ENCODE results near the gene TGM3. TPM values are rescaled to one million over a fixed set of nuclear protein-coding genes. Genes with fewer than 3 reads are reported as not detected.

Gene TGM3
- total RNA-seq, 2 donors from 2014 or later, result not detected

DNA sequence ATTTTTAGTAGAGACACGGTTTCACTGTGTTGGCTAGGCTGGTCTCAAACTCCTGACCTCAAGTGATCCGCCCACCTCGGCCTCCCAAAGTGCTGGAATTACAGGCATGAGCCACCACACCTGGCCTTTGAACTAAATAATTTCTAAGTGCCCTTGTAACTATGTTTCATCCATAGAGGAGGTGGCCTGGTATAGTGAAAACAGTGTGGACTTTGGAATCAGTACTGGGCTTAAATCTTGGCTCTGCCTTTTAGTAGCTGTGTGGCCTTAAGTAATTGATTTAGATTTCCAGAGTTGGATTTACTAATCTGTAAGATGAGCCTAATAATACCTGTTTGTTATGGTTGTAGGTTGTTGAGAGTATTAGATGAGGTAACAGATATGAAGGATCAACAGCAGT, 14.2 kb upstream of the TGM3 start:
- Histone ChIP-seq H3K4me1 (no peaks in the 10 kb centered on the region), H3K9me3 (no peaks in the 10 kb centered on the region), H3K27ac (no peak overlapping the region), H3K4me3 (no peak overlapping the region), H3K27me3 (no peaks in the 10 kb centered on the region), H3K36me3 (no peaks in the 10 kb centered on the region)
- DNase-seq (ENCODE audit: low spot score), result no peak
- TF ChIP-seq, protein P1, sequence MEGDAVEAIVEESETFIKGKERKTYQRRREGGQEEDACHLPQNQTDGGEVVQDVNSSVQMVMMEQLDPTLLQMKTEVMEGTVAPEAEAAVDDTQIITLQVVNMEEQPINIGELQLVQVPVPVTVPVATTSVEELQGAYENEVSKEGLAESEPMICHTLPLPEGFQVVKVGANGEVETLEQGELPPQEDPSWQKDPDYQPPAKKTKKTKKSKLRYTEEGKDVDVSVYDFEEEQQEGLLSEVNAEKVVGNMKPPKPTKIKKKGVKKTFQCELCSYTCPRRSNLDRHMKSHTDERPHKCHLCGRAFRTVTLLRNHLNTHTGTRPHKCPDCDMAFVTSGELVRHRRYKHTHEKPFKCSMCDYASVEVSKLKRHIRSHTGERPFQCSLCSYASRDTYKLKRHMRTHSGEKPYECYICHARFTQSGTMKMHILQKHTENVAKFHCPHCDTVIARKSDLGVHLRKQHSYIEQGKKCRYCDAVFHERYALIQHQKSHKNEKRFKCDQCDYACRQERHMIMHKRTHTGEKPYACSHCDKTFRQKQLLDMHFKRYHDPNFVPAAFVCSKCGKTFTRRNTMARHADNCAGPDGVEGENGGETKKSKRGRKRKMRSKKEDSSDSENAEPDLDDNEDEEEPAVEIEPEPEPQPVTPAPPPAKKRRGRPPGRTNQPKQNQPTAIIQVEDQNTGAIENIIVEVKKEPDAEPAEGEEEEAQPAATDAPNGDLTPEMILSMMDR (IDR thresholded peaks at IDR 0.05), result no peak

DNA sequence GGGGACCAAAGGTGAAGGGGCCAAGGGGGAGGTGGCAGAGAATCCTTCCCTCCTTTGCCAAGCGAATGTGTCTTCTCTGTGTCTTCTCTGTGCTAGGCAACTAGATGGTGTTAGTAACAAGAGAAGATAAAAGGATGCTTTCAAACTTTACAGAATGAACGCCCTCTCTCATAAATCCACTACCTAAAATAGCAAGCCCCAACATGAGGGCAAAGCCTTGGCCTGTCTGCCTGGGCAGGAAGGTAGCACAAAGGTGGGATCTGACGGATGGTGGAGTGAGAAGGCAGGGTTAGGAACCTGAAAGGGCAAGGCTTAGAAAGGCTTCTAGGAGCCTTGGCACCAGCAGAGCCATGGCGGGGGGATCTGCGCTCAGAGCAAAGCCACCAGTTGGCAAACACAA, 13.6 kb upstream of the TGM3 start:
- DNase-seq (ENCODE audit: low spot score), result no peak
- H3K9me3 ChIP-seq, result no peaks in the 10 kb centered on the region
- no peaks in the 10 kb centered on the region for H3K27me3 ChIP-seq
- TF ChIP-seq, protein P1 (IDR thresholded peaks at IDR 0.05), result no peak
- no peaks in the 10 kb centered on the region for H3K4me1 ChIP-seq
- H3K27ac ChIP-seq, result no peak overlapping the region
- no peaks in the 10 kb centered on the region for H3K36me3 ChIP-seq
- H3K4me3 ChIP-seq, result no peak overlapping the region

DNA sequence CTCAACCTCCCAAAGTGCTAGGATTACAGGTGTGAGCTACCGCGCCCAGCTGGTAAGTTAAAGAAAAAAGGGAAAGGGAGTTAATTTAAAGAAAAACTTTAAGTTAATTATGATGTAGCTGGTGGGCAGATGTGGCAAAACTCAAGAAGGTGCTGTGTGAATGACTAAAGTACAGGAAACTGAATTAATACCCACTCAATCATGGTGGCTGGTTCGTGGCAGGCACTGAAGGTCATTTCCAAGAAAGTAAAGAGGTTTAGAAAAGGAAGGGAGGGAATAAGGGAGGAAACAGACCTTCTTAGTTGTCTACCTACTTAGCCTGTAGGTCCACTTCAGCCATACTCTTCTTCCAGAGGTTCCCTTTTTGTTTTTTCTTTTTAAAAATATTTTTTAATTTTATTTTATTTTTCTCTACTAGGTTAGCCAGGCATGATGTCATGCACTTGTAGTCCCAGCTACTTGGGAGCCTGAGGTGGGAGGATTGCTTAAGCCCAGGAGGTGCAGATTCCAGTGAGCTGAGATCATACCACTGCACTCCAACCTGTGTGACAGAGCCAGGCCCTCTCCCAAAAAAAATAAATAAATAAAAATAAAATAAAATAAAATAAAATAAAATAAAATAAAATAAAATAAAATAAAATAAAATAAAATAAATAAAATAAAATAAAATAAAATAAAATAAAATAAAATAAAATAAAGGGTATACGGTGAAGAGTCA, 11.9 kb upstream of the TGM3 start:
- Histone ChIP-seq H3K27ac (no peak overlapping the region), H3K36me3 (no peaks in the 10 kb centered on the region), H3K9me3 (no peaks in the 10 kb centered on the region), H3K4me3 (no peak overlapping the region), H3K27me3 (no peaks in the 10 kb centered on the region), H3K4me1 (no peaks in the 10 kb centered on the region)
- DNase-seq (ENCODE audit: low spot score), result no peak
- TF ChIP-seq, protein P1 (IDR thresholded peaks at IDR 0.05), result no peak

DNA sequence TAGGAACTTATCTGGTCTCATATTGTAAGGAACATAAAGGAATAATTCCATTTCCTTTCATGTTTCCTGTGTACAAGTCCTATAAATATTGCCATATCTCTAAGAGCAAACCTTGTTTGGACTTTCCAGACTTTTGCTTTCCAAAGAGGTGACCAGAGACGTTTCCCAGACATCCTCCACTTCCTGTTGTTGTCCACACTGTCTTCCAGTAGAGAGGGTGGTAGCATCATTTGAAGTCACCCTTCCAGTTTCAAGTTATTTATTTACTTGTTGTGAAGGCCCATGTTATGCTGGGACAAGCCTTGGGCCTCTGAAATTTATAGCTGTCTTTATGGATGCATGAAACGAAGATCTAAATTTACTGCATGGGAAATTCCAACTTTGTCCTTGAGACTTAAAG, 10.6 kb upstream of the TGM3 start:
- TF ChIP-seq, protein P1 (IDR thresholded peaks at IDR 0.05), result no peak

DNA sequence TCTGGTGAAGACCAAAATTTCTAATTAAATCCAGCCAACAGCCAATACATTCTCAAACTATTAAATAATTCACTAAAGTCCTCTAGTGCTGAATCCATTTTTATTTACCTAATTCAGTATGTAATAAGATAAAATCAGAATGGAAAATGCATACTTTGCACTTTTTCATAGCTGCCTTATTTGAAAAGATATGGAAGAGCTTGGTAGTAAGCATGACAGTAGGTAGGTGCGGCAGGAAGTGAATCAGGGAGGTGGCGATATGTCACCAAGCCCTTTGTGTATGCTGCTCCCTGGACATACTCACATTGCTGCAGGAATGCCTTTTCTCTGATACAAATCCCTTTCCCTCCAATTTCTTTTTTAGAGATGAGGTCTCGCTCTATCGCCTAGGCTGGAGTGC, 10.2 kb upstream of the TGM3 start:
- H3K9me3 ChIP-seq, result no peaks in the 10 kb centered on the region
- no peak for DNase-seq (ENCODE audit: low spot score)
- H3K4me1 ChIP-seq, result no peaks in the 10 kb centered on the region
- no peaks in the 10 kb centered on the region for H3K27me3 ChIP-seq
- H3K4me3 ChIP-seq, result no peak overlapping the region
- TF ChIP-seq, protein P1 (IDR thresholded peaks at IDR 0.05), result no peak
- H3K27ac ChIP-seq, result no peak overlapping the region
- no peaks in the 10 kb centered on the region for H3K36me3 ChIP-seq

More for the DNA sequence above, 10.6 kb upstream of the TGM3 start:
- Histone ChIP-seq H3K4me1 (no peaks in the 10 kb centered on the region), H3K27me3 (no peaks in the 10 kb centered on the region), H3K9me3 (no peaks in the 10 kb centered on the region), H3K27ac (no peak overlapping the region), H3K36me3 (no peaks in the 10 kb centered on the region), H3K4me3 (no peak overlapping the region)
- DNase-seq (ENCODE audit: low spot score), result no peak

DNA sequence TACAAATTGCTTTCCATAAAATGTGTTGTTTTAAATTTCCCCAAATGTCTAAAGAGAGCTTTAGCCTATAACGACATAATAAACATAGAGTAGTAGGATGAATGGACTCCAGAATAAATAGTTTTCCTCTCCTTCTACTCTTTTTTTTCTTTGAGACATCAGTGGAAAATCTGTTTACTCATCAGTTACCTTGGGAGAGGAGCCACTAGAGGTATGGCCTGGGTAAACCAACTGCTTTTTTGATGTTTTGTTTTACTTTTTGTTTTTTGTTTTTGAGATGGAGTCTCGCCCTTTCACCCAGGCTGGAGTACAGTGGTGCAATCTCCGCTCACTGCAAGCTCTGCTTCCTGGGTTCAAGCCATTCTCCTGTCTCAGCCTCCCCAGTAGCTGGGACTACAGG, 8.3 kb upstream of the TGM3 start:
- no peak overlapping the region for H3K27ac ChIP-seq
- H3K4me3 ChIP-seq, result no peak overlapping the region
- TF ChIP-seq, protein P1 (IDR thresholded peaks at IDR 0.05), result no peak
- no peaks in the 10 kb centered on the region for H3K36me3 ChIP-seq
- no peak for DNase-seq (ENCODE audit: low spot score)
- no peaks in the 10 kb centered on the region for H3K4me1 ChIP-seq
- H3K9me3 ChIP-seq, result no peaks in the 10 kb centered on the region
- H3K27me3 ChIP-seq, result no peaks in the 10 kb centered on the region

All from right atrium auricular region (tissue), 2 donors.